Measurements from ENCODE around the gene CPNE5.

- TF ChIP-seq CTCF (IDR thresholded peaks at IDR 0.05; ENCODE audit: low read length) (no peak), EZH2phosphoT487 (IDR thresholded peaks at IDR 0.05; ENCODE audit: low read length) (no peak)
Measured at GRCh38 chr6:36733300-36733699, 105.9 kb downstream of the CPNE5 start.

Measured in MM.1S (cell line).